CD4-positive, alpha-beta T cell treated with Interferon gamma for 1 hour (primary cell): Measurements from ENCODE around the gene HOXA1.
A peak's percentile ranks its signal among the peaks of the same experiment; 100 is the strongest.

Experiments
- DNase-seq: peaks from one replicate; pipeline ENCODE4 v3.0.0-alpha.2; 2020

Gene HOXA1

DNA sequence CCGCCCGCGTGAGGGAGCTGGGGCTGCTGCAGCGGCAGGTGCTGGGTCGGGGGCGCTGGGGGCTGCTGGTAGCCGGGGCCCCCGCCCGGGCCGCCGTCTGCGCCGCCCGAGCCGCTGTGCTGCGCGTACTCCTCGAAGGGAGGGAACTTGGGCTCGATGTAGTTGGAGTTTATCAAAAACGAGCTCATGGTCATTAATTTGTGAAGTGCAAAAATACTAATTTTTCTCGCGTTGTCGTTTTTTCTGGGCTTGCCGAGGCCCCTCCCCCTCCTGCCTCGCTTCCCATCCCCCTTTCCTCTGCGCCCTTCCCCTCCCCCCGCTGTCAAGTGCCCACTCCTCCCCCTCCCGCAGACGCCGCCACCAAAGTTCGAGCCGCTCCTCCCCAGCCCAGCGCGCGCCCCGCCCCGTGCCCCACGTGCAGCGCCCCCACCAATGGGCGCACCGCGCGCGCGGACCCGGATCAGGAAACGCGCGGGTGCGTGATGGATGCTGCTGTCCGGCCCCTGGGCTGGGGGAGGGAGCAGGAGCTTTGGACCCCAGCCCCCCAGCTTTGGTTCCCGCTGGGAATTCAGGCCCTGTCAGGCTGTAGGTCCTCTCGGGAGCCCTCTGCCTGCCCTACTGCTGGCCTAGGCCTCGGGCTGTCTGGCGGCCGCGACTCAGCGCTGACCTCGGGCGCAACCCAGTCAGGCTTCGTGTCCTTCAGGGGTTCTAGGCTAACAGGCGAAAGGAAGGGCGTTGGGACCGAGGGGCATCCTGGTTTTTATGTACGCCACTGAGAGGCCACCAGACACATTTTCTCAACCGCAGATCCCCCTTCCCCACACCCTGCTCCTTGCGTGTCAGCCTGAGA, 35.0 kb upstream of the HOXA1 start, which contains the start of gene HOXA4:
Gene HOXA4 (minus strand): TSS at position 218 of the 850 bp plus-strand sequence. CDS start 24 bp downstream, at position 194.
- peak; percentile 85 for DNase-seq

DNA sequence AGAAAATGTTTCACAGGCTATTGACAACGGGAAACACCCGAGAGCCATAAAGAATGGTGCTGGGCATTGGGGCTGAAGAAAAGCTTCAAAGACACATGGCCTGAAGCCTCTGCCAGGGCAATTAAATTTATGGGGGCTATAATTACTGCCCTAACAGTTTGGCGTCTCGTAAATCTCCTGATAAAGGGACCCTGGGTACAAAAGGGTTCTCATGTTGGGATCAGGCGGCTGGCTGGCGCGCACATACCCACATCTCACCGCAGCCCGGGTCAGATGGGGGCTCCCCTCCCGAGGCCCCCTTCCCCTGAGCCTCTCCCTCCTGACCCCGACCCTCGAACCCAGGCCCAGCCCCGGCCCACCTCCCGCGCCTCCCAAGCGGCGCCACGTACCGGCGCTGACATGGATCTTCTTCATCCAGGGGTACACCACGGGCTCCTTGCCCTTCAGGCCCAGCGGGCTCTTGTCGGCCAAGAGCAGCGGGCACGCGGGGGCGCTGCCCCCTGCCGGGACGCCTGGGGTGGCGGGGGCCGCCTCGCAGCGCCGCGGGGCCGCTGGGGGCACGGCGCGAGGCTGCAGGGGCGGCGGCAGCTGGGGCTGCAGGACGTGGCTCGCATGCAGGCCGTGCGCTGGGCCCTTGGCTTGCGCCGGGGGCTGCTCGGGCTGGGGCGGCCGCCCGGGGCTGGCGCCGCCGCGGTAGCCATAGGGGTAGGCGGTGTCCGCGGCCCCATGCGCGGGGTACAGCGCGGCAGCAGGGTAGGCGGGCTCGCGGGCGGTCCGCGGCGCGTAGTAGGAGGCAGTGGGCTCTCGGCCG, 34.1 kb upstream of the HOXA1 start:
- no peak for DNase-seq

DNA sequence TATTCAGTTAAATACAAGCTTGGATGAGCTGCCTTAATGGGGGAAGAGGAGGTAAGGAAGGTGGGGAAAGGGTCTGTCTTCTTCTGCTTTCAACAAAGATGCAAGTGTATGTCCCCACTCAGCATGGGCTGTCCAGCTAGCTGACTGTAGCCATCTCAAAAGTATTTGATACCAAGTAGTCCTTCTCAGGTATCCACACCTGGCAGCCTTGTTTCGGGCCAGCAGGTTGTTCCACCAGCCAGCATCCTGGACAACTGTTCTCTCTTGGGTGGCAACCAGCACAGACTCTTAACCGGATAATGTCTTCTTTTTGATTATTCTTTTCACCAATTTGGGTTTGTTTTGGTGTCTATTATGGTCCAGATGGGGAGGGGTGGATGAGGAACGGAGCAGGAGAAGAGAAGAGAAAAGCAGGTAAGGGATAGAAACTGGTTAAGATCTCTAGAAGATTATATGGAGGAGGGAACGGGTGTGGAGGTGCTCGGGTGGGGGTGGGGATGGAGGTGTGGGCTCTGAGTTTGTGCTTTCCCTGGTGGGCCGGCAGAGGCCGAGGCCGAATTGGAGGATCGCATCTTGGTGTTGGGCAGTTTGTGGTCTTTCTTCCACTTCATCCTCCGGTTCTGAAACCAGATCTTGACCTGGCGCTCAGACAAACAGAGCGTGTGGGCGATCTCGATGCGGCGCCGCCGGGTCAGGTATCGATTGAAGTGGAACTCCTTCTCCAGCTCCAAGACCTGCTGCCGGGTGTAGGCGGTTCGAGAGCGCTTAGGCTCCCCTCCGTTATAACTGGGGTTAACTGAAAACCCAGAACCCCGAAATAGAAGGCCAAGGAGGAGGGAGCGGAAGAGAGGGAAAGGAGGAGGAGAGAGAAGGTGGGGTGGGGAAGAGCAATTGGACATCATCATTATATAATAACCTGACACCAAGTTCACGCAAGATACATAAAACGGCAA, 33.3 kb upstream of the HOXA1 start:
- no peak for DNase-seq

DNA sequence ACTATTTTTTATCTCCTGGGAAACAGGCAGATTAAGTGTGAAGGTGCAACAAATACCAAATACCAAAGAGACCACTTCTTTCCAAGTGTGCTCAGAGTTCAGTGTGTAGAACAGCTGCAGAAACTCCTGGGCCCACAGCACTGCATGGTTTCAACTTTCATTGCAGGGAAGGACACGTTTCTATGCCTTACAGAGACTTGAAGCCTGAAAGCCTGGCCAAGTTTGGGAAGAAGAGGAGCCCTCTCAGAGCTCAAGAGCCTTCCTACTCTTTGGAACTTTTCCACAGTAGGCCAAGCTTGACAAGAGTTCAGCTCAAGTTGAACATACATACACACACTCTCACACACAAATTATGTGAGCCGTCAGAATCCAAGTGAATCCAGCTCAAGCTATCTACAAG, 32.2 kb upstream of the HOXA1 start:
- no peak for DNase-seq

GRCh38 chr7:27126596-27127327, 31.0 kb upstream of the HOXA1 start:
- no peak for DNase-seq

DNA sequence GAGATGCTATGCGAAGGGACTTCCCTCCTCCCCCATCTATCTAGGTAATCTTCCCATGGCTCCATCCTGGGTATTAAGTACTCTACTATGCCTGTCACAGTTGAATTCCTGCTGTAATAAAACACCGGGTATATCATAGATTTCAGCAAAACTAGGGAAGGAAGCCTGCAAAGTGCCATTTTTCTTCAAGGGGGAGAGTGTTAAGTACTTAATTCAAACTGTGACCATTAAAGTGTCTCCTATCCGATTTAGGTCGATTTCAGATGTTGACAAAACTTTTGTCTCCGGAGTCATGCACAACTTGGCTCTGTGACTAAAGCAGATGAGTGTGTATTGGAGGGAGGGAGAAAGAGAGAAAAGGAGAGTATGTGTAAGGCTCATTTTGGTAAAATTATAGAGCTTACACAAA, 30.2 kb upstream of the HOXA1 start:
- DNase-seq, result no peak

DNA sequence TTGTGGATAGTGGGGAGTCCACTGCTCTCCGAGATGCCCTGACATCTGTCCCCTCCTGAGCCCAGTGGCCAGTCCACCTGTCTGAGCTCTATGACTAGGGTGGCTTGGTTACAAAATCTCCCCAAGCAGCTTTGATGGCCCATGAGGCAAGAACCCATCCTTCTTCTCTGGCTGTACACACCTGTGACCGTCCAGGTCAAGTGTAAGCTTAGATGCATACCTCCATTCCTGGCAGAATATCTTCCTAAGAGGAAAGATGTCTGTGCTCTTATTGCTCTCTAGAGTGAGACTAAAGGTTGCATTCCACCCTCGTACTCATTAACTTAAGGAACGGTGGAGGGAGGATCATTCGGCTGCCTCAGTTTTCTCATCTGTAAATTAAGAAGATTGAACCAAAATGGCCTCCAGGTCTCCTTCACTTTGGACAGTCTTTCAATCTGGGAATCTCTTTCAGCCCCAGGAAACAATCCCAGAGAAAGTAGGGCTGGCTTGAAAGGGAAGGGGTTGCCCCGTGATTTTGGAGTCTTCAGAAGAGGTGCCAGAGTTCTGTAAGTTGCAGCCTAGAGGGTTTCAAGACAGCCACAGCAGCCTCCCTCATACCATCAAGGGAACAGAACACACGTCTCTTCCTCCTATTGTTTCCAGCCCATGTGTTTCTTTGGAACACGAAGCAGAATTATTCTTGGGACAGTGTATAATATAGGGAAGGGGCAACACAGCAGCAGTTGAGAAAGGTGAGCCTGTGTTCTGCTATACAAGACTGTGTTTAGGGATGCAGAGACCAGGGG, 29.3 kb upstream of the HOXA1 start:
- no peak for DNase-seq

DNA sequence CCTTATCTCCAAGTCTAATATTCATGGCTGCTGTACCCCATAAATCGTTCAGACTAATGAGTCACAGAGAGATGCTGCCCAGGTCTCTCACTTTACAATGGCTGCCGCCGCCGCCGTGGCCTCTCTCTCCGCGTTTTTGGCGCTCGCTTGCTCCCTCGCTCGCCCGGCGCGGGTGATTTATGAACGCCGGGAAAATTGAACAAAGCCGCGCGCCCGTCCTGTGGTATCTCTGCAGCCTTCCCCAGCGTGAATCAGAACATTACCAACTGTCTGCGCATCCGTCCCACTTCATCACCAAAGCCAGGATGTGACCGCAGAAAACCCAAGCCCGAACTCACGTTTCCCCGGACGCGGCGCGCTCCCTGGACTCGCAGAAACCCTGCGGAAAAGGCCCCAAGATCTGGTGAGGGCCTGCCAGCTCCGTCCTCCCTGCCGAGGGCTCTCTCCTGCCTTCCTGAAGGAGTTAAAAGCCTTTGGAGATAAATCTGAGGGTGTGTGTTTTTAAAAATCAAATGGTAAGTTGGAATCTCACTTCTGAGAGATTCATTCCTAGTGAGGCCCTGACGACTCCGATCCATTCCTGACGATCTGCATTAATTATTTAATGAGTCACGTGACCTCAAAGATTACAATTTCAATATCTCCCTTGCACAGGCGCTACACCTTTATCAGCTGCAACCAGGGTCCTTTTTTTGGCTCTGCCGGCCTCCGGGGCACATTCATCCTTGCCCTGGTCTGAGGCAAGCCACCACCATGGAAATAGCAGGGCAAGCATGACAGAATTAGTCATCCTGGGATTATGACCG, 28.5 kb upstream of the HOXA1 start:
- DNase-seq, result no peak

DNA sequence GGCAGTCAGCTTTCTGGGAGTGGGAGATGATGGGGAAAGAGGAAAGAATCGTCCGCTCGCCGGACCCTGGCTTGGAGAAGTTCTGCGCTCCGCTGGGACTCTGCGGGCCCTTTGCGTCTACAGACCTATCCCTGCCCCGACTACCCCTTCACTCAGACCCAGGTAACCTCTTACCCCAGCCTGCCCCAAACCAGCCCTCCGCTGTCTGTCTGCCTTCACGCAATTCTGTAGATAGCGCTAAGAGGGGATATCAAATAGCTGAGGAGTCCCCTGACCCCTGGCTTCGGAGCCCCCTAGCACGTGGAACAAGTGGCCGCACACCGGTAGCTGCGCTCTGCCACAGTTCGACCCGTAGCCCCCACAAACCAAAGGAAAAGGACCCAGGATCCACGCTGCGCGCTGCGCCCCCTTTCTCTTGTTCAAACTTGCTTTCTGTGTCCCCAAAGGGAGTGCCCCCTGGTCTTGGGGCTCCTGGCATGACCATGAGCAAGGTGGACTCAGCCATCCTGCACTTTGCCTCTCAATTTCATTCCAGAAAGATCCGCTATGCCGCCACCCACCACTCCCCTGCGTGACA, 27.8 kb upstream of the HOXA1 start:
- DNase-seq, result no peak

DNA sequence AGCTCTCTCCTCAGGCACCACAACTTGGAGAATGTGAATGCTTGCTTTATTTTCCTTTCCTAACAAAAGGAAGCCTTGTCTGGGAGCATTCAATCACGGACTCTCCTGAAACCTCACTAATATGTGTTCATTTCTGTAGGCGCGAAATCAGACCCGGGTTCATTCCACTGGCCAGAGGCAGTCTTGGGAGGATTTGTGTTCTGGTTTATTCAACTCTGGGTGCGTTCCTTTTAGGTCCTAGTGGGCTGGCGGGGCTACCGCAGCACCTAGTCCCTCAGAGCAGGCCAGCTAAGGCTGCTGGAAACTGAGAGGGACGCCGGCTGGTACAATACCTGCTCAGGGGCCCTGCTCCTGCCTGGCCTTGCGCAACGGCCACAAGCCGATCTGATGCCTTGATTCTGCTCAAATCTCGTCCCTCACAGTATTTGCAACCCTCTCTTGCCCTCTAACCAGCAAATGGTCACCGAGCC, 27.2 kb upstream of the HOXA1 start:
- no peak for DNase-seq

- no peak for DNase-seq
These were observed 26.5 kb upstream of the HOXA1 start for GRCh38 chr7:27122077-27122910.

DNA sequence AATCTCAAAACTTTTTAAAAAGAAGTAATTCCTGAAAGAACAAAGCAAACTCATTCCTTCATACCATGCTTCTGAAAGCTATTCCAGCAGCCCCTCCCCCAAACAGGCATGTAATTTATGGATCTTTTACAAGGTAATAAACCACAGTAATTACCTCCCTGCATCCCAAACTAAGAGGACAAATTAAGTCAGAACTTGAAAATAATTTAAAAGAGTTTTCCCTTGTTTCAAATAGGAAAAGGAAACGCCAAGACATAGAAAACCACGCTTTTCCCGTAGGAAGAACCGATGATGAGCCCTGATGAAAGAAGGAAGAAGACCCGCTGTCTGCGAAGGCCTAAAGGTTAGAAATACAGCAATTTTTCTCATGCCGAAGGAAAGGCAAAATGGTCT, 25.9 kb upstream of the HOXA1 start:
- no peak for DNase-seq

- DNase-seq, result no peak
These were observed 23.7 kb upstream of the HOXA1 start for GRCh38 chr7:27119412-27119911.

GRCh38 chr7:27118580-27118979, 22.8 kb upstream of the HOXA1 start:
- DNase-seq, result no peak

DNA sequence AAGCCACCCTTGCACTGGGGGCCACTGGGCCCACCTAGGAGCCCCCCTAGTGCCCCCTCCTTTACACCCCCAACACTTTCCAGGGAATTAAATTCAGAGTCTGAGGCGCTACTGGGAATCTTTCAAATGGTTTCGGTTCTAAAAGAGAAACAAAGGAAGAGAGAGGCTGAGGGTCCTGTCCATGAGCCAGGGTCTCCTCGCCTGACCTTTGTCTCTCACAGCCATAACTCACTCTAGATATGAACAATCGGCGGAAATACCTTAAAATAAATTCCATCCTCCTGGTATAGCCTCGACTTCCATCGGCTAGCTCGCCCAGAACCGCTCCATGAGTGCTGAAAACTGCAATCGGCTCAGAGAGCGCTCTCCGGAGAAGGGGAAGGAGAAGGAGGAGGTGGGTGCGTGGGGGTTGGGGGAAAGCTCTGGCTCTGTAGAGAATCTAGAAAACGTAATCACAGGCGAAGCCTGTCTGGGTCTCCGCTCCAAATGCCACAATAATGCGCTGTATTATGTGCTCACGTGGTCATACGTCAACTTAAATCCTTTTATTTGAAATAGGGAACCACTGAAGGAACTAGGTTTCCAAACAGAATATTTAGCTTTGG, 22.2 kb upstream of the HOXA1 start:
- no peak for DNase-seq

- DNase-seq, result no peak
These were observed 21.4 kb upstream of the HOXA1 start for GRCh38 chr7:27116962-27117886.
